ENCODE data around the gene MPDU1. TPM values are rescaled to one million over a fixed set of nuclear protein-coding genes. Genes with fewer than 3 reads are reported as not detected.

The MPDU1 gene
- total RNA-seq, result 44.1 TPM

GRCh38 chr17:7583253-7584109, at the start of gene MPDU1:
TSS of gene MPDU1 (plus strand) at chr17:7583852. CDS start at chr17:7583863, 11 bp downstream.

DNA sequence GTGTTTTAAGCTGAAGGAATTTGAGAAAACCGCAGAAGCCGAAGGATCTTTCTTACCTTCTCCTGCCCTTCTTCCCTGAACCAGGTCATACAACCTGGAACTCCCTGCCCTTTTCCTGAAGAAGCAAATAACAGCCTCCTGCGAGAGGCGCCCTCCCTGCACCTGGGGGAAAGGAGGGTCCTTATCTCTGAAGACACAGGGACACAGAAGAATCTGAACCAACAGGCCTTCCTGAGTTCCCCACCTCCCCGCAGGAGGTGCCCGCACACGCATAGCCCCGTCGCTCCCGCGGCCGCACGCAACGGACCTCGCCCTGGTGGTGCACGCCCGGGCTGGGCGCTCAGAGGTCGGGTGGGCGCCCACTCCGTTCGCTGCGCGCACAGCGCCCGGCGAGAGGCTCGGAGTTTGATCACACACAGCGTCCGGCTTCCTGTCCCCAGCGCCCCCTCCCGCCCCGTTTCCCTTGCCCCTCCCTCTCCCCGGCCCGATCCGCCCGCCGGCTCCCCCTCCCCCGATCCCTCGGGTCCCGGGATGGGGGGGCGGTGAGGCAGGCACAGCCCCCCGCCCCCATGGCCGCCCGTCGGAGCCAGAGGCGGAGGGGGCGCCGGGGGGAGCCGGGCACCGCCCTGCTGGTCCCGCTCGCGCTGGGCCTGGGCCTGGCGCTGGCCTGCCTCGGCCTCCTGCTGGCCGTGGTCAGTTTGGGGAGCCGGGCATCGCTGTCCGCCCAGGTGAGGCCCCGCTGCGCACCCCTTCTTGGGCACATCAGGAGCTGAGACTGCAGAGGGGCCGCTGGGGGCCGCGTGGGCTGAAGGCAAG, 34.9 kb upstream of the MPDU1 start, which contains the start of gene TNFSF12:
TSS of gene TNFSF12 (plus strand) at position 474 of the 816 bp plus-strand sequence. CDS start at position 570, 96 bp downstream.

GRCh38 chr17:7558544-7559319, 24.9 kb upstream of the MPDU1 start, which contains the start of gene TNFSF13:
TSS of gene TNFSF13 (plus strand) at chr17:7558750. CDS start at chr17:7559040, 290 bp downstream.

GRCh38 chr17:7561589-7562207, 22.0 kb upstream of the MPDU1 start, which contains the start of gene SENP3:
TSS of gene SENP3 (plus strand) at chr17:7561919. CDS start at chr17:7563077, 1,158 bp downstream.

GRCh38 chr17:7579001-7579833, 4.4 kb upstream of the MPDU1 start, which contains the start of gene CD68:
TSS of gene CD68 (plus strand) at chr17:7579638. CDS start at chr17:7579678, 40 bp downstream.

DNA sequence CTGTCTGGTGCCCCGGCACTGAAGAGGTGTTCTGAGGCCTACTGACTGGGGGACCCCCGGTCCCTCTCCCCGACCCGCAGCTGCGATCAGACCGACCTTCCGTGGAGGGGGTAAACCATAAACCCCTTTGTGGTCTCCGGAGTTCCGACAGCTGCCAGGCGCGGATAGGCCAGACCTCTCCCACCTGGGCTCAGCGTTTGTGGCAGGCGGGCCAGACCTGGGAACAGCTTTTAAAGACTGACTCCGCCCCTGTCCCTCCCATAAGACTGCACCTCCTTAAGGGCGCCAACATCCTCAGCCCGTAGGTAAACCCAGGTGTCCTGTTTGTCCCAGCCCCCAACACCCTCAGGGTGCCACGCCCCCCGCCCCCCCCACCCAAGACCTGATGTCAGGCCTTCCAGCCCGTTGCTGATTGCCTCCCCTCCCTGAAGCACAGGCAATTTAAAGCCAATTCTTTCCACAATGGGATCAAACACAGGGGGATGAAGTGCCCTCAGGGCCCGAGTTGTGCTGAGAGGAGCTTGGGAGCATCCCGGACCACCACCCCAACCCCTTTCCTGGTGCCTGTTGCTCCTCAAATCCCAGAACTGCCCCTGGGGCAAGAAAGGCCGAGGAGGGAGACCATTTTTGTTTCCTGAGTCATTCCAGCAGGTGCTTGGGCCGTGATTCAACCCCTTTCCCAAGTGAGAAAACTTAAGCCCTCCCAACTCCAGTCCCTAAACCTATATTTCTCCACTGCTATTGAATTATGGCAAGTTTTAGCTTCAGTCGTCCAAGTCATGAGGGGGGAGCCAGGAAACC, 6.4 kb downstream of the MPDU1 start, which contains the start of gene SOX15:
TSS of gene SOX15 (minus strand) at position 204 of the 801 bp plus-strand sequence. CDS start 418 bp downstream, outside the sequence.

GRCh38 chr17:7614425-7615264, 31.0 kb downstream of the MPDU1 start, which contains the start of gene FXR2:
TSS of gene FXR2 (minus strand) at chr17:7614897. CDS start at chr17:7614532, 365 bp downstream.

GRCh38 chr17:7627250-7628121, 43.8 kb downstream of the MPDU1 start, which contains the start of gene SAT2:
TSS of gene SAT2 (minus strand) at chr17:7627821. CDS start at chr17:7627635, 186 bp downstream.

DNA sequence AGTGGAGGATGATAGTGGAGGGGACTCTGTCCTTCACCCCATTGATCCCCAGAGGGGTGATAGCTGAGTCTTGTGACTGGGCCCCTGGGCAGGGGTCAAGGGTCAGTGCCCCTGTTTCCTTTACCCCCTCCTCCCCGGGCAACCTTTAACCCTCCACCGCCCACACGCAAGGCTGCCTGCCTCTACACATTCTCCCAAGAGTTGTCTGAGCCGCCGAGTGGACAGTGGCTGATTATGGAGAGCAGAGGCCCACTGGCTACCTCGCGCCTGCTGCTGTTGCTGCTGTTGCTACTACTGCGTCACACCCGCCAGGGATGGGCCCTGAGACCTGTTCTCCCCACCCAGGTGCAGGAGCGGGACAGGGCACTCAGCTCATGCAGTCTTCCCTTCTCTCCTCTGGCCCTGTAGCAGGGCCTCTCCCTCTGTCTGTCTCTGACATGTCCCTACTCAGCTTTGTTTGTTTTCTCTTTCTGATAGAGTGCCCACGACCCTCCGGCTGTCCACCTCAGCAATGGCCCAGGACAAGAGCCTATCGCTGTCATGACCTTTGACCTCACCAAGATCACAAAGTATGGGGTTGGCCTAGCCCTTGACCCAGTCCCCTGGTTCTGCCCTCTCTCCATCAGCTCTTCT, 46.4 kb downstream of the MPDU1 start, which contains the start of gene SHBG:
TSS of gene SHBG (plus strand) at position 197 of the 633 bp plus-strand sequence. CDS start at position 235, 38 bp downstream.

Small RNA genes lying within 50 kb of the gene (small RNA-seq; reads per million reads assigned to genes)
- gene CD68, result not detected
- gene RF00019, result not detected
- not detected for gene SNORA48
- not detected for gene SNORD10

Other genes starting within 250 kb of the MPDU1 start
- gene ACAP1, start 247.3 kb upstream of the MPDU1 start, total RNA-seq, result 0.23 TPM
- gene KCTD11, start 231.7 kb upstream of the MPDU1 start, total RNA-seq, result 4.6 TPM
- gene TMEM95, start 228.7 kb upstream of the MPDU1 start, total RNA-seq, result not detected
- 1.4 TPM for gene TNK1, start 202.8 kb upstream of the MPDU1 start, total RNA-seq
- gene PLSCR3, start 189.3 kb upstream of the MPDU1 start, total RNA-seq, result 9.2 TPM
- gene TMEM256, start 179.8 kb upstream of the MPDU1 start, total RNA-seq, result 63.7 TPM
- gene NLGN2, start 176.0 kb upstream of the MPDU1 start, total RNA-seq, result 19.1 TPM
- not detected for gene SPEM1, start 163.5 kb upstream of the MPDU1 start, total RNA-seq
- not detected for gene SPEM2, start 158.2 kb upstream of the MPDU1 start, total RNA-seq
- gene SPEM3, start 155.0 kb upstream of the MPDU1 start, total RNA-seq, result not detected
- 1.4 TPM for gene TMEM102, start 148.4 kb upstream of the MPDU1 start, total RNA-seq
- 9.0 TPM for gene FGF11, start 144.3 kb upstream of the MPDU1 start, total RNA-seq
- gene CHRNB1, start 138.8 kb upstream of the MPDU1 start, total RNA-seq, result 19.1 TPM
- 25.6 TPM for gene ZBTB4, start 104.2 kb upstream of the MPDU1 start, total RNA-seq
- not detected for gene SLC35G6, start 102.4 kb upstream of the MPDU1 start, total RNA-seq
- gene POLR2A, start 99.5 kb upstream of the MPDU1 start, total RNA-seq, result 65.7 TPM
- gene TNFSF12, start 34.8 kb upstream of the MPDU1 start, total RNA-seq, result 4.8 TPM
- 1.6 TPM for gene TNFSF13, start 25.1 kb upstream of the MPDU1 start, total RNA-seq
- gene SENP3, start 21.9 kb upstream of the MPDU1 start, total RNA-seq, result 76.6 TPM
- 5.5 TPM for gene CD68, start 4.2 kb upstream of the MPDU1 start, total RNA-seq
- 1.4 TPM for gene SOX15, start 6.2 kb downstream of the MPDU1 start, total RNA-seq
- gene FXR2, start 31.0 kb downstream of the MPDU1 start, total RNA-seq, result 46.1 TPM
- gene SAT2, start 44.0 kb downstream of the MPDU1 start, total RNA-seq, result 30.7 TPM
- gene SHBG, start 46.3 kb downstream of the MPDU1 start, total RNA-seq, result not detected
- 27.5 TPM for gene ATP1B2, start 67.1 kb downstream of the MPDU1 start, total RNA-seq
- 10.6 TPM for gene TP53, start 103.6 kb downstream of the MPDU1 start, total RNA-seq
- 7.8 TPM for gene WRAP53, start 104.6 kb downstream of the MPDU1 start, total RNA-seq
- 42.4 TPM for gene EFNB3, start 121.3 kb downstream of the MPDU1 start, total RNA-seq
- gene DNAH2, start 133.9 kb downstream of the MPDU1 start, total RNA-seq, result 2.5 TPM